AG04450 (cell line): ENCODE results near the gene MRPL10. TPM values are rescaled to one million over a fixed set of nuclear protein-coding genes. Genes with fewer than 3 reads are reported as not detected.

ENCODE experiments used
- CTCF ChIA-PET: fragments of 300-600, 350-600 bp; formaldehyde crosslinking; extraction: SDS; loops from one replicate; lab custom pipeline; 2022; ENCODE audit warnings: antibody characterized with exemption, inconsistent platforms; lab: Charles Lee
- POLR2A ChIA-PET: fragments of 350-600 bp; formaldehyde crosslinking; extraction: SDS; loops from one replicate; lab custom pipeline; 2021; ENCODE audit warnings: antibody characterized with exemption, inconsistent platforms; lab: Yijun Ruan, JAX
- DNase-seq: peaks from one replicate; pipeline ENCODE4 v3.0.0-alpha.2; 2011; ENCODE audit warnings: low read depth, low spot score
- H3K27ac ChIP-seq: one replicate; pipeline ENCODE4 v1.5.1; 2012; ENCODE audit warnings: low read depth, low read length, control low read depth
- H3K27me3 ChIP-seq: one replicate; pipeline ENCODE4 v1.6.0; 2012; ENCODE audit warnings: low read length; ENCODE audit not compliant: control insufficient read depth, insufficient read depth
- H3K4me3 ChIP-seq: 2 replicates; pipeline ENCODE4 v1.5.1; 2011; ENCODE audit warnings: mild to moderate bottlenecking, low read depth, low read length, control low read depth
- H3K9me3 ChIP-seq: 2 replicates; pipeline ENCODE4 v1.5.1; 2012; ENCODE audit warnings: low read length; ENCODE audit not compliant: control insufficient read depth, insufficient read depth
- polyA plus RNA-seq: library from polyadenylated mRNA; depleted of rRNA; stranded (reverse); fragments of >200 nt; gene quantifications from 2 replicates; pipeline ENCODE4 v1.2.3, GENCODE V29; 2011
- TF ChIP-seq, protein P1 (sequence below): IDR thresholded peaks from 2 replicates; pipeline ENCODE4 v1.5.1; 2011; ENCODE audit warnings: low read depth, low read length, control low read depth, inconsistent platforms

MRPL10 gene
- polyA plus RNA-seq, 1 experiment, result 64.4 TPM

DNA sequence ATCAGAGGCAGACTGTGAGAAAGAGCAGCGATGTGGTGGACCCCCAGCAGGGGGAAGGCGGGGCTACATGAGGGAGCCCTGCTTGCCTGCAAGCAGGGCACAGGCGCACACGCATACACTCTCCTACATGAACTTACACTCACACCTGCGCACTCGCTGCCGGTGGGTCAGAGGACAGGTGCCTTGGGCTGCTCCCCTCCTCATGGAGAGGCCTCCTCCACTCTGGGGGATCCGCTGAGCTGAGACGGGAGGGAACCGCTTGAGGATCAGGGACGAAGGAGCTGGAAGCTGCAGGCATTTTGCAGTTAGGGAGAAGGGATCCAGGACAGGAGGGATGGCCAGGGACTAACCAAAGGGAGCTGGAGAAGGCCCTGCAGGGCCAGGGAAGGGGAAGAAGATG, 23.9 kb downstream of the MRPL10 start:
- no peak for DNase-seq
- CTCF ChIA-PET, result no interaction called here
- Histone ChIP-seq H3K27ac (no peak overlapping the region), H3K4me3 (no peak overlapping the region), H3K27me3 (peaks cover 19% of the 10 kb centered on the region), H3K9me3 (no peaks in the 10 kb centered on the region; the same call in 1 of the 2 replicates)
- POLR2A ChIA-PET, result no interaction called here
- TF ChIP-seq, protein P1, sequence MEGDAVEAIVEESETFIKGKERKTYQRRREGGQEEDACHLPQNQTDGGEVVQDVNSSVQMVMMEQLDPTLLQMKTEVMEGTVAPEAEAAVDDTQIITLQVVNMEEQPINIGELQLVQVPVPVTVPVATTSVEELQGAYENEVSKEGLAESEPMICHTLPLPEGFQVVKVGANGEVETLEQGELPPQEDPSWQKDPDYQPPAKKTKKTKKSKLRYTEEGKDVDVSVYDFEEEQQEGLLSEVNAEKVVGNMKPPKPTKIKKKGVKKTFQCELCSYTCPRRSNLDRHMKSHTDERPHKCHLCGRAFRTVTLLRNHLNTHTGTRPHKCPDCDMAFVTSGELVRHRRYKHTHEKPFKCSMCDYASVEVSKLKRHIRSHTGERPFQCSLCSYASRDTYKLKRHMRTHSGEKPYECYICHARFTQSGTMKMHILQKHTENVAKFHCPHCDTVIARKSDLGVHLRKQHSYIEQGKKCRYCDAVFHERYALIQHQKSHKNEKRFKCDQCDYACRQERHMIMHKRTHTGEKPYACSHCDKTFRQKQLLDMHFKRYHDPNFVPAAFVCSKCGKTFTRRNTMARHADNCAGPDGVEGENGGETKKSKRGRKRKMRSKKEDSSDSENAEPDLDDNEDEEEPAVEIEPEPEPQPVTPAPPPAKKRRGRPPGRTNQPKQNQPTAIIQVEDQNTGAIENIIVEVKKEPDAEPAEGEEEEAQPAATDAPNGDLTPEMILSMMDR, result no peak

DNA sequence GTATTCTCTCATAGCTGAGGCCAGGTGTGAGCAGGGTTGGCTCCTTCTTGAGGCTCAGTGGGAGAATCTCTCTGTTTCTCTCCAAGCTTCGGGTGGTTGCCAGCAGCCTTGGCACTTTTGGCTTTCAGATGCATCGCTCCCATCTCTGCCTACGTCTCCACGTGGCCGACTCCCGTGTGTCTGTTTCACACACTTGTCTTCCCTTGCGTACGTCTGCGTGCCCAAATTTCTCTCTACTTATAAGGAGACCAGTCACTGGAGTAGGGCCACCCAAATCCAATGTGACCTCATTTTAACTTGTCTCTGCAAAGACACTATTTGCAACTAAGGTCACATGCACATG, 24.5 kb downstream of the MRPL10 start:
- no peak overlapping the region for H3K27ac ChIP-seq
- H3K27me3 ChIP-seq, result peaks cover 19% of the 10 kb centered on the region
- H3K4me3 ChIP-seq, result no peak overlapping the region
- no peak for DNase-seq
- TF ChIP-seq, protein P1, result no peak
- H3K9me3 ChIP-seq, result no peaks in the 10 kb centered on the region; the same call in 1 of the 2 replicates
- CTCF ChIA-PET, result no interaction called here
- POLR2A ChIA-PET, result no interaction called here

DNA sequence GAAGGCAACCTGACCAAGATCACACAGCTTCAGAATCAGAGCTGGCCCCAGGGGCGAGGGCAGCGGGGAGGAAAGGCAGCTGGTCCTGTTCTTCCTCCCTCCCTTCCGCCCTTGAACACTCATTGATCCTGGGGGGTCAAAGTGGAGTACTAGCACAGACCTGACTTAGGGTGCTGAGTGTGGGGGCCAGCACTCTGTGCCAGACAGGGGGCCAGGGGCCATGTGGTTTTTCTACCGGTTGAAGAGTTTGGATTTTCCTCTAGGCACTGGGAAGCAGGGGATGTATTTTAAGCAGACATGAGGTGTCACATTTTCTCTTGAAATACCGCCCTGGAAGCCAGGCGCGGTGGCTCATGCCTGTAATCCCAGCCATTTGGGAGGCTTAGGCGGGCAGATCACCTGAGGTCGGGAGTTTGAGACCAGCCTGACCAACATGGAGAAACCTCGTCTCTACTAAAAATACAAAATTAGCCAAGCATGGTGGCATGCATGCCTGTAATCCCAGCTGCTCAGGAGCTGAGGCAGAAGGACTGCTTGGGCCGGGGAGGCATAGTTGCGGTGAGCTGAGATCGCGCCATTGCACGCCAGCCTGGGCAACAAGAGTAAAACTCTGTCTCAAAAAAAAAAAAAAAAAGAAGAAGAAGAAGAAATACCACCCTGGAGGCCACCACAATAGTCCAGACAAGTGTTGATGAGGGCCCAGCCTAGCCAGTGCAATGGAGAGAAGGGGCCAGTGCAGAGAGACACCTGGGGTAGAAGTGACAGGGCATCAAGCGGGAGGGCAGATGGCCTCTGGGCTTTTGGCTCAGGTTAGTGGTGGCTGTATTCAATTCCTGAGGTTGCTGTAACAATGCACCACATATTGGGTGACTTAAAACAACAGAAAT, 25.1 kb downstream of the MRPL10 start:
- Histone ChIP-seq H3K27me3 (peaks cover 23% of the 10 kb centered on the region), H3K9me3 (no peaks in the 10 kb centered on the region; the same call in 1 of the 2 replicates), H3K4me3 (no peak overlapping the region), H3K27ac (no peak overlapping the region)
- ChIA-PET CTCF (no interaction called here), POLR2A (no interaction called here)
- no peak for DNase-seq
- TF ChIP-seq, protein P1, result no peak

DNA sequence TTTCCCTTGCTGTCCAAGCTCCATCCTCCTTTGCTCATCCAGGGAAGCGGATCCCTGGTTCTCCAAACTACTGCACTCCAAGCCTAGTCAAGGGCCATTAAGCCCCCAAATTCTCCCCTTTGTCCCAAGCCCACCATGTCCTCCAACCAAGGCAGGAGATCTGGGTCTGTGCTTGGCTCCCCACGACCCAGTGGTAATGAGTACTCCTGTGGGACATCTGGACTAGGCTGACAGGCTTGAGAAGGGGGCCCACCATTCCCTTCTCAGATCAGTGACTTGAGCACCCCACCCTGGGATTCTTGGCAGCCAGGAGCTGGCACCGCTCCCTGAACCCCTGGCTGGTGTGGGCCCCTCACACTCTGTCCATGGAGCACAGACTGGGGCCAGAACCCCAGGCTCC, 26.9 kb downstream of the MRPL10 start:
- H3K4me3 ChIP-seq, result no peak overlapping the region
- DNase-seq, result no peak
- no peaks in the 10 kb centered on the region; the same call in 1 of the 2 replicates for H3K9me3 ChIP-seq
- H3K27me3 ChIP-seq, result peaks cover 30% of the 10 kb centered on the region
- no peak overlapping the region for H3K27ac ChIP-seq
- ChIA-PET CTCF (no interaction called here), POLR2A (no interaction called here)
- TF ChIP-seq, protein P1, result no peak

DNA sequence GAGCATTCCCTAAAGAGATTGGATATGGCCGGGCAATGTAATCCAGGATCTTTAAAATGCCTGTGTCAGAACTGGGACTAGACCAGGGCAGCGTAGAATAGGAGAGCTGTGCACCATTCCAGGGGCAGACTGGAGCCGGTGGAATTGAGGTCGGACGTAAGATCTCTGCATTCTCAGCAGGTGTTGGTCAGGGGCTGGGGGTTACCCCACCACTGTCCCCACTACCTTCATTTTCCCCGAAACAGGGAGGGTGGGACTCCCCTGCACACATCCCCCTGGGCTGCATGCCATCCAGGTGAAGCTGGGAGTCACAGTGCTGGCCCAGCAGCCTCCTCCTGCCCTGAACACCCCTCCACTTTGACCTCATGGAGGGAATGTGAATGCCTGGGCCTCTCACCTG, 27.6 kb downstream of the MRPL10 start:
- Histone ChIP-seq H3K9me3 (no peaks in the 10 kb centered on the region; the same call in 1 of the 2 replicates), H3K4me3 (no peak overlapping the region), H3K27me3 (peaks cover 30% of the 10 kb centered on the region), H3K27ac (no peak overlapping the region)
- ChIA-PET CTCF (no interaction called here), POLR2A (interaction anchor here (0.6 kb wide), 1 partner anchor 389 kb away, joined by 3 read pairs; no protein-coding TSS in a partner anchor)
- DNase-seq, result no peak
- TF ChIP-seq, protein P1, result no peak
